Neural crest cell (in vitro differentiated cells): ENCODE data around the gene MPZL1. TPM values are rescaled to one million over a fixed set of nuclear protein-coding genes. Genes with fewer than 3 reads are reported as not detected.

Experiments used
- DNase-seq: peaks from one replicate; pipeline ENCODE4 v3.0.0; 2021; ENCODE audit warnings: low read depth, mixed read lengths, low spot score
- H3K27ac Mint-ChIP-seq: one replicate; pipeline ENCODE4 v1.8.0; 2021; ENCODE audit warnings: mild to moderate bottlenecking, mixed read lengths; ENCODE audit not compliant: unreplicated experiment
- H3K27me3 Mint-ChIP-seq: 2 replicates; pipeline ENCODE4 v1.8.0; 2021; ENCODE audit warnings: low read depth, mild to moderate bottlenecking, mixed read lengths
- H3K36me3 Mint-ChIP-seq: 2 replicates; pipeline ENCODE4 v1.8.0; 2021; ENCODE audit warnings: low read depth, mild to moderate bottlenecking, mixed read lengths
- H3K4me1 Mint-ChIP-seq: 2 replicates; pipeline ENCODE4 v1.8.0; 2021; ENCODE audit warnings: mixed read lengths
- H3K4me3 Mint-ChIP-seq: one replicate; pipeline ENCODE4 v1.8.0; 2021; ENCODE audit warnings: mild to moderate bottlenecking, mixed read lengths
- H3K9me3 Mint-ChIP-seq: 2 replicates; pipeline ENCODE4 v1.8.0; 2021; ENCODE audit warnings: mixed read lengths
- total RNA-seq: library from RNA; stranded (reverse); gene quantifications from 2 replicates; pipeline ENCODE4 v1.2.1, GENCODE V29; 2021
- TF ChIP-seq, protein P1 (sequence below): fragments of 200-600 bp; sonication (generic); conservative IDR thresholded peaks from 2 replicates; pipeline ENCODE4 v1.5.0; 2021; ENCODE audit warnings: antibody characterized with exemption, mild to moderate bottlenecking

The MPZL1 gene
- total RNA-seq, 1 donor from 2014 or later, result 114 TPM

DNA sequence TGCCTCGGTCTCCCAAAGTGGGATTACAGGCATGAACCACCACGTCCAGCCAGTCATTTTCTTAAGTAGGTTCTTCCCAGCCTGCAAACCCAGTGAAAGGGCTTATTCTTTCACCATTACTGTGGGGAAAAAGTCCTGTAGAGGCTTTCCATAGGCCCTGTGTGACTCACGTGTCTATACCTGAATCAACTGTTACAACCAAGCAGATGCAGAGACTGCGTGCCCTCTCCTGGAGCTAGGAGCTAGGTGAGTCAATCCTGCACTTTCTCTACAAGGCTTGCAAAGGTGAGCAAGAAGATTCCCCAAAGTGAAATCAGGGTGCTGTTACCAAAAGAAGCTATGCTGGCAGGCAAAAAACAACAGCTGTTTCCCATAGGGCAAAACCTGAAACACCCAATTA lies 13.8 kb upstream of the MPZL1 start:
- no peak for DNase-seq
- H3K4me1 Mint-ChIP-seq, result peaks cover 17% of the 10 kb centered on the region
- TF ChIP-seq, protein P1, sequence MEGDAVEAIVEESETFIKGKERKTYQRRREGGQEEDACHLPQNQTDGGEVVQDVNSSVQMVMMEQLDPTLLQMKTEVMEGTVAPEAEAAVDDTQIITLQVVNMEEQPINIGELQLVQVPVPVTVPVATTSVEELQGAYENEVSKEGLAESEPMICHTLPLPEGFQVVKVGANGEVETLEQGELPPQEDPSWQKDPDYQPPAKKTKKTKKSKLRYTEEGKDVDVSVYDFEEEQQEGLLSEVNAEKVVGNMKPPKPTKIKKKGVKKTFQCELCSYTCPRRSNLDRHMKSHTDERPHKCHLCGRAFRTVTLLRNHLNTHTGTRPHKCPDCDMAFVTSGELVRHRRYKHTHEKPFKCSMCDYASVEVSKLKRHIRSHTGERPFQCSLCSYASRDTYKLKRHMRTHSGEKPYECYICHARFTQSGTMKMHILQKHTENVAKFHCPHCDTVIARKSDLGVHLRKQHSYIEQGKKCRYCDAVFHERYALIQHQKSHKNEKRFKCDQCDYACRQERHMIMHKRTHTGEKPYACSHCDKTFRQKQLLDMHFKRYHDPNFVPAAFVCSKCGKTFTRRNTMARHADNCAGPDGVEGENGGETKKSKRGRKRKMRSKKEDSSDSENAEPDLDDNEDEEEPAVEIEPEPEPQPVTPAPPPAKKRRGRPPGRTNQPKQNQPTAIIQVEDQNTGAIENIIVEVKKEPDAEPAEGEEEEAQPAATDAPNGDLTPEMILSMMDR, result no peak
- H3K27ac Mint-ChIP-seq, result no peak overlapping the region
- no peaks in the 10 kb centered on the region for H3K9me3 Mint-ChIP-seq
- no peak overlapping the region for H3K4me3 Mint-ChIP-seq
- H3K36me3 Mint-ChIP-seq, result no peaks in the 10 kb centered on the region
- peaks cover 19% of the 10 kb centered on the region for H3K27me3 Mint-ChIP-seq

DNA sequence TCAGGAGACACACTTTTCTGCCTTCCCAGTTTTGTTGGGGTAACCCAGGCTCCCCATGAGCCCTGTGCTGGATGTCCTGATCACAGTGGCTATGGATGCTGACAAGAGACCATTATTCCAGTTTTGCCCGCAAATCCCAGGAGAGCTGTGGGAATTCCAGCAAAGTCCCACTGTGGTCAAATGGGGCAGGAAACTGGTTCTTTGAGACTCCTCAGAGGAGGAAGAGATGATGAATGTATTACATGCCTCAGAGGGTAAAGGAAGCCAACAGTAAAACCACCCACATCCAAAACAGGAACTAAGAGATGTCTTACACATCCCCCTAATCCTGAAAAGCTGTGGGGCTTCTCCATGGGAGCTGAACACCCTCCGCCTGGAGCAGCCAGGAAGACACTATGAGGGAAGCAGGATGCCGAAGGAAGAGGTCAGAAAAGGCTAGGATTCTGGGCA lies 12.8 kb upstream of the MPZL1 start:
- TF ChIP-seq, protein P1, result no peak
- no peaks in the 10 kb centered on the region for H3K36me3 Mint-ChIP-seq
- peaks cover 29% of the 10 kb centered on the region for H3K27me3 Mint-ChIP-seq
- peak overlapping the region; percentile 57 for H3K4me3 Mint-ChIP-seq
- H3K27ac Mint-ChIP-seq, result no peak overlapping the region
- peaks cover 26% of the 10 kb centered on the region for H3K4me1 Mint-ChIP-seq
- DNase-seq, result no peak
- no peaks in the 10 kb centered on the region for H3K9me3 Mint-ChIP-seq

DNA sequence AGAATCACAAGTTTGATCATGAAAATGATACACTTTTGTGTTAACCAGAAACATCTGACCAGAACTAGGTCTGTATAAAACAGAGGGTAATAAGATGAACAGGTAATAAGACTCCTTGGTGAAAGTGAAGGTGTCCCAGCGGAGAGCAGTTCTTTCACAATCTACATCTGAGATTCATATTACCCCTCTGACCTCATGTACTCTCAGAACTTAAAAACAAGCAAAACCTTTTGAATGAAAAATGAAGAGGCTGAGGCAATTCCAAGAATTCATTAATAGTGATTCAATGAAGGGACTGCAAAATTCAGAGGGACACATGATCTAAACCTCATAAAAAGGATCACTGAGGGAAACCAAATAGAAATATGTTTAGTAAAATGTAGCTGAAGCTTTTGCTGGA lies 10.9 kb upstream of the MPZL1 start:
- peaks cover 9% of the 10 kb centered on the region for H3K36me3 Mint-ChIP-seq

DNA sequence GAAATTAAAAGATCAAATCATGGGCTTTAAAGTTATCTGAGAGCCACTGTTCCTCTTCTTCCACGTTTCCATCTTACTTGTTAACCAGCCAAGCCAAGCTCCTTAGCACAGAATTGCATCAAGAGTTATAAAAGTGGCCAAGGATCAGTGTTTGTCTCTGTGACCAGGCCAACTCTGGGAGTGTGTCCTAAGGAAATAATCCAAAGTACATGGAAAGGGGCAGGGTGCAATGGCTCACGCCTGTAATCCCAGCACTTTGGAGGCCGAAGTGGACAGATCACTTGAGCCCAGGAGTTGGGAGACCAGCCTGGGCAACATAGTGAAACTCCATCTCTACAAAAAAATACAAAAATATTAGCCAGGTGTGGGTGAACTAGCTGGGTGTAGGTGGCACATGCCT lies 10.0 kb upstream of the MPZL1 start:
- H3K36me3 Mint-ChIP-seq, result peaks cover 9% of the 10 kb centered on the region
- peaks cover 31% of the 10 kb centered on the region for H3K4me1 Mint-ChIP-seq
- TF ChIP-seq, protein P1, result no peak
- H3K27me3 Mint-ChIP-seq, result peaks cover 37% of the 10 kb centered on the region
- H3K27ac Mint-ChIP-seq, result no peak overlapping the region
- no peak for DNase-seq
- H3K4me3 Mint-ChIP-seq, result peak overlapping the region; percentile 64
- peaks cover 2% of the 10 kb centered on the region for H3K9me3 Mint-ChIP-seq

More for the DNA sequence above, 10.9 kb upstream of the MPZL1 start:
- Mint-ChIP-seq H3K9me3 (peaks cover 2% of the 10 kb centered on the region), H3K27me3 (peaks cover 36% of the 10 kb centered on the region), H3K4me1 (peaks cover 32% of the 10 kb centered on the region), H3K4me3 (no peak overlapping the region), H3K27ac (no peak overlapping the region)
- no peak for DNase-seq
- TF ChIP-seq, protein P1, result no peak

DNA sequence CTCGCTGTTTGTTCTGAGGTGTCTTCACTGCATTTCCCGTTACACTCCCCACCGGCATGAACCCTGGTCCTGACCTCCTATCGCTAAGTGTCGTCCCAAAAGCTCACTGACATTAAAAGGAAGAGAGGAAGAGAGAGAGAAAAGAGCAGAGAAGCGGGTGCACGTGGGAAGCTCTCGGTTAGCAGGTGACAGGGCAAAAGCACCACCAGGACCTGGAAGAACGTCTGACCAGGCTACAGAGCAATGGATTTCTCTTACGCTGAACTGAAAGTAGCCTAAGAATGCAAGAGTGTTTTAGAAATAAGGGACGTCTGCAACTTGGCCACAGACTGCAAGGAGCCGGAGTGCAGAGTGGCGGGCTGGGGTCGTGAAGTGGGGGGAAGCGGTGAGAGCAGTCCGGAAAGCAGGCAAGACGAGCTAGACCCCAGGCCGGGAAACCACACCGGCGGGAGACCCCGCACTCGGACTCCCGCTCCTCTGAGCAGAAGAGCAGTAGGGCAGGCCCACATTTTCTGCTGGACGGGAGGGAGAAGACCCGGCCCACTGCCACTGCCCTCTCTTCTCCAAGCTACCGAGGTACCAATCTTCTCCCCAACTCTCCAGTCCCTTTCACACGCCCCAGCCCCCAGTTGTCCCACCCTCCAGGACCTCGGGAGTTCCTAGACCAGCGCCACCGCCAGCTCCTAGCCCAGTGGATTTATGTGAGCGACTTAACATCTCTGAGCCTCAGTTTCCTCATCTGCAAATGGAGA lies 8.3 kb upstream of the MPZL1 start:
- Mint-ChIP-seq H3K9me3 (peaks cover 2% of the 10 kb centered on the region), H3K27me3 (peaks cover 37% of the 10 kb centered on the region), H3K4me1 (peaks cover 35% of the 10 kb centered on the region), H3K27ac (no peak overlapping the region), H3K36me3 (peaks cover 9% of the 10 kb centered on the region), H3K4me3 (peak overlapping the region; percentile 94)
- peak; percentile 35 for DNase-seq
- TF ChIP-seq, protein P1, result no peak
